Superior temporal gyrus (tissue), 1 donor: ENCODE data around the gene RCOR3.
"Not testable (repeated sequence)": the region's sequence is repeated elsewhere in the genome, so short reads cannot be mapped to it uniquely, and the experiment has no call there.

ENCODE experiments used
- DNase-seq: peaks from one replicate; pipeline ENCODE4 v3.0.0-alpha.2; 2016; ENCODE audit errors: extremely low spot score

RCOR3 gene

GRCh38 chr1:211340622-211341507 lies 81.7 kb downstream of the RCOR3 start:
- no peak for DNase-seq

DNA sequence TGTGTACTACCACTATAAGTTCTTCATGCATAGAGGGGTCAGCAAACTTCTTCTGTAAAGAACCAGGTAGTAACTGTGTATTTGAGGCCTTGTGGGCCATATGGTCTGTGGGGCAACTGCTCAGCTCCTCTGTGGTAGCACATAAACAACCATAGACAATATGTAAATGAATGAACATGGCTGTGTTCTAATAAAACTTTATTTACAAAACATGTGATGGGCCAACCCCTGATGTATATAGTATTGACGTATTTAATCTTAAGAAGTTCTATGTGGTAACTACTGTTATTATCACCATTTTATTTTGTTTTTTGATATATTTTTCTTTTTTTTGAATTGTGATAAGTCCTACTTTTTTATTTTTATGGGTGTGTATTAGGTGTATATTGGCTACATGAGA lies 82.8 kb downstream of the RCOR3 start:
- DNase-seq: no peak

GRCh38 chr1:211343607-211344006 lies 84.4 kb downstream of the RCOR3 start:
- DNase-seq: no peak

GRCh38 chr1:211344152-211344618 lies 85.0 kb downstream of the RCOR3 start:
- no peak for DNase-seq

DNA sequence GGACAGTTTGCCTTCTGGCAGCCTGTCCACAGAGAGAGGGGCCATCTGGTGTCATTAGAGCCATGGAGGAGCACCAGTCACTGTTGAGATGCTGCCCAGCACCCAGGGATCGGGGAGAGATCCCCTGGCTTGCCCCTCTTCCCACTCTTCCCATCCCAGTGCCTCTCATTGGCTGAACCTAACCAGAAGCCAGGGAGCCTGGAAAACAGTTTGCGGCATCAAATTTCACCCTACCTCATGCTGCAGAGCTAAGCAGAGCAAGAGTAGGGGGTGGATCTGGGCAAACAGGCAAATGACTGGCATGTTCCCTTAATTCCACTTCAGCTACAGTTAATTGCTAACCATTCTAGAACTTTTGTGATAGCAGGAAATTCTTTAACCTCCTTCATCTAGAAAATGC lies 86.6 kb downstream of the RCOR3 start:
- DNase-seq: no peak

DNA sequence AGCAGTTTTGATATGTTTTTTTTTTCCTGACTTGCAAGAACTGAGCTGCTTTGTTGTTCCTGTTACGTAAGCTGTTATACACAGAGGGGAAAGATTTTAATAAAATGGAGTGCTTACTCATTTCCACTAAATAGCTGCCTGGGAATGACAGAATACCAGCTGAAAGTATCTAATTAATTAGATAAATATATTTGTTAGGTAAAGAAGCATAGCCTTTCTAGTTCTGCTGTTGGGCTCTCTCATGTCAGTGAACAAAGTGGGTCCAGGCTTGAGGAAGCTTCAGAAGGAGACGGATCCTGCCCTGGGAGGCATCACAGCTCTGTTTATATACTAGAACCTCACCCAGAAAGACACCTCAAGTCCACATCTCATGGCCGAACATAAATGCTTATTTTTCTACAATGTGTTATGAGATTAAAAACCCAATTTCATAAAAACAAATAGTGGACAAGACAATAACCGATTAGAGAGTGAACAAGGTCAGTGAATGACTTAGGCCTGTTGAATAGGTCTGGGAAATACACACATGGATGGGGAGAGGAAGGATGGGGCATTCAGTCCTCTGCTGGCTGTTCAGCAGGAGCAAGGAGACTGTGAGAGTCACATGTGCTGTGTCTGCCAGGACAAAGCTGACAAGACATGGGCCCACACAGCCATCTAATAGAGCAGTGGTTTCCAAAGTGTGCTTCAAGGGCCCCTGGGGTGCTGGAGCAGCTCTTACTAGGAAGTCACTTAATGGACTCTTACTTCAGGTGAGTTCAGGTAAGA lies 88.1 kb downstream of the RCOR3 start:
- DNase-seq: no peak

- DNase-seq: no peak
Measured at GRCh38 chr1:211348547-211348946, 89.4 kb downstream of the RCOR3 start.

- DNase-seq: no peak
Measured at GRCh38 chr1:211349741-211350140, 90.6 kb downstream of the RCOR3 start.

DNA sequence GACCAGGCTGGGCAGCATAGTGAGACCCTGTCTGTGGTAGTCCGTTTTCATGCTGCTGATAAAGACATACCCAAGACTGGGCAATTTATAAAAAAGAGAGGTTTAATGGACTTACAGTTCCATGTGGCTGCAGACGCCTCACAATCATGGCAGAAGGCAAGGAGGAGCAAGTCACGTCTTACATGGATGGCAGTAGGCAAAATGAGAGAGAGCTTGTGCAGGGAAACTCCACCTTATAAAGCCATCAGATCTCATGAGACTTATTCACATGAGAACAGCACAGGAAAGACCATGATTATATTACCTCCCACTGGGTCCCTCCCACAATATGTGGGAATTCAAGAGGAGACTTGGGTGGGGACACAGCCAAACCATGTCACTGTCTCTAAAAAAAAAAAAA lies 92.9 kb downstream of the RCOR3 start:
- not testable (repeated sequence) for DNase-seq

- no peak for DNase-seq
Measured at GRCh38 chr1:211352465-211352864, 93.3 kb downstream of the RCOR3 start.

- no peak for DNase-seq
Measured at GRCh38 chr1:211352985-211353515, 93.9 kb downstream of the RCOR3 start.

- no peak for DNase-seq
Measured at GRCh38 chr1:211353562-211354212, 94.5 kb downstream of the RCOR3 start.

DNA sequence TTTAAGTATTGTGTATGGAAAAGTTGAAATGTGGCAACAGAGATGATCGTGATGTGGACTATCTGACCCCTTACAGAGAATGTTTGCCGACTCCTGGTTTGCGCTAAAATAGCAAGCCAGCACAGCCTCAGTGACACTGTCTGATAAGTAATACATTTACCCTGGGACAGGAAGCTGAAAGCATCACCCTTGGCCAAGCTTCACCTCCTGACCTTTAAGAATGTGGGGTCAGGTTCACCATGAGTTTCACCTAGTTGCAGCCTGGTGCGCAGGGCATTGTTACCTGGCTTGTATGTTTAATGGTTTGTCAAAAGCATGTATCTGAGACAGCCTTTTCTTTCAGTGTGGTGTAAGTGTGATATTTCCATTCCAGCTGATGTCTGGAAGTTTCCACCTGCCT lies 96.7 kb downstream of the RCOR3 start:
- DNase-seq: no peak

DNA sequence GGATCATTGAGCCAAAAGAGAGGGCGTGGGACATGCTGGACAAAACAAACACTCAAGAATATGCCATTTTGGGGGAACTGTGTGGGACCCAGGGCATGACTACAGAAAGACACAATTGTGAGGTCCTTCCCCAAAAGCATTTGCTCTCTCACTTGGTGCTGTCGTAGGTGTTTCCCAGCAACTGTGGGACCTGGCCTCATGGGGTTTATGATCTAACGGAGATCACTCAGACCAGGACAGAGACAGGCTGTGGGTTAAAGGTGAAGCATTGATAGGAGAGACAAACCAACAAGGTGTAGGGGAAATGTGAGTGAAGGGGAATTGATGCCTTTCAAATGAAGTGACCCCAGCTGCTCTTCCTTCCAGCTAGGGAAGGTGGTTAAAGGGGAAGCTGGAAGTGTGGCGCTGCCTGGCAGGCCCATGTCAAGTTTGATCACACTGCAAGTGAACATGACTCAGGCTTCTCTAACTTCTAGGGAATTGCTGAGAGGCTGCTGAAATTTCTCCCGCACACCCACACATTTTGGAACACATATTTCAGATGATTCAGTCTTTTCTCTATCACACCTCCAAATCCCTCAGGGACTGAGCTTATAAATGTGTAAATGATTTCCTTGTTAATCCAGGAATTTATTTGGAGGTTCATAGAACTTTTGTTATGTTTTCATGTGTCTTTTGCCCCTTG lies 97.7 kb downstream of the RCOR3 start:
- peak; percentile 53 for DNase-seq

DNA sequence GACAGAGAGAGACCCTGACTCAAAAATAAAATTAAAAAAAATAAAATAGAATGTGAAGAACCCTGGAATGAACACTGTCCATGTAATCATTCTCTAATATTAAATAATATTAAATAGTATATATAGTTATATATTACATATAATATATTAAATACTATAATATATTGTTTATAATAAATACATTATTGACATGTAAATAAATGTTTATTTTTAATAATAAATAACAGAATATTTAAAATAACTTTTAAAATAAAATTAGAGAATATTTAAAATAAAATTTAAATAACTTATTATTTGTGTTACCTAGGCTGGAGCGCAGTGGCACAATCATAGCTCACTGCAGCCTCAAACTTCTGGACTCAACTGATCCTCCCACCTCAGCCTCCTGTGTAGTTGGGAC lies 99.5 kb downstream of the RCOR3 start:
- DNase-seq: no peak

GRCh38 chr1:211359876-211360275 lies 100.7 kb downstream of the RCOR3 start:
- no peak for DNase-seq

DNA sequence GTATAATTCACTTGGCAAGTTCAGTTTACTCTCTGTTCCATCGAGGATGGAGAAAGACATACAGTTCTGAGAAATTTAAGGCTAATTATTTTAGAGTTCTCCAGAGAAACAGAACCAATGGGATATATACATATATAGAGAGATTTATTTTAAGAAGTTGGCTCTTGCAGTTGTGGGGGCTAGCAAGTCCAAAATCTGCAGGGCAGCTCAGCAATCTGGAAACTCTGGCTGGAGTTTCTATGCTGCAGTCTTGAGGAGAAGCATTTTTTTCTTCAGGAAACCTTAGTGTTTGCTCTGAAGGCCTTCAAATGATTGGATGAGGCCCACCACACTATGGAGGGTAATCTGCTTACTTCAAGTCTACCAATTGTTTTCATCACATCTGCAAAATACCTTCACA lies 102.0 kb downstream of the RCOR3 start:
- peak; percentile 52 for DNase-seq
